Left ventricle myocardium inferior (tissue), 1 donor: Measurements from ENCODE around the gene LUZP2. TPM values are rescaled to one million over a fixed set of nuclear protein-coding genes. Genes with fewer than 3 reads are reported as not detected.
A peak's percentile ranks its signal among the peaks of the same experiment; 100 is the strongest.

Experiments
- DNase-seq: peaks from one replicate; pipeline ENCODE4 v3.0.0-alpha.2; 2020
- H3K27ac ChIP-seq: fragments of 200-600 bp; replicated peaks from 2 replicates; pipeline ENCODE4 v1.8.0; 2021
- H3K27me3 ChIP-seq: fragments of 200-600 bp; 2 replicates; pipeline ENCODE4 v1.8.0; 2021; ENCODE audit warnings: low read depth
- H3K36me3 ChIP-seq: fragments of 200-600 bp; 2 replicates; pipeline ENCODE4 v1.8.0; 2021
- H3K4me1 ChIP-seq: fragments of 200-600 bp; 2 replicates; pipeline ENCODE4 v1.8.0; 2021
- H3K4me3 ChIP-seq: fragments of 200-600 bp; 2 replicates; pipeline ENCODE4 v1.8.0; 2021; ENCODE audit warnings: mild to moderate bottlenecking, moderate library complexity
- H3K9me3 ChIP-seq: fragments of 200-600 bp; replicated peaks from 2 replicates; pipeline ENCODE4 v1.8.0; 2021
- intact Hi-C: fragments of 100-400 bp; cut with micrococcal nuclease; formaldehyde crosslinking; loops from one replicate; pipeline ENCODE4 v1.11.0; 2022
- total RNA-seq: library from RNA; stranded (reverse); fragmentation: NEBNext Ultra II Directional; extraction: Animal tissue kit (Norgen Biotek cat#: 25700); gene quantifications from one replicate; pipeline ENCODE4 v1.2.1, GENCODE V29; 2021
- TF ChIP-seq, protein P1 (sequence below): fragments of 200-600 bp; IDR thresholded peaks from 2 replicates; pipeline ENCODE4 v1.8.0; 2021; ENCODE audit warnings: antibody characterized with exemption, mild to moderate bottlenecking, borderline replicate concordance
- donor health status: DM: no; HTN: yes; CAD: no; lungs with severe emphysema.

LUZP2 gene
- total RNA-seq, 1 donor from 2014 or later: not detected

DNA sequence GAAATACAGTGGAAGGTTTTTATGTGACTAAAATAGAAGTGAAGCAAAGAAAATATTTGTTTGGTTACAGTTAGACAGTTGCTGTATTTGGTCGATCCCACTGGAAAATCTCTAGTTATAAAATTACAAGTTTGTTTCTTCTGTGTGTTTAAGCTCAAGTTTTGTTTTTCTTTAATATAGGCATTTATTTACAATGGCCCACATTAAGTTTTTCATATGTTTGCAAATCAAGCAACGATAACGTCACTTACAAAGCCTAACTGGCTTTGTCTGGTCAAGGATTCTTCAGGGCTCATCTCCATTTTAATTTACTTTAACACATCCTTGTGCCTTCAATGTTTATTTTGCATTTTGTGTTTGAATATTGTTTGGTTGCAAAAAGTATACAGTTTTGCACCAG lies 270.6 kb downstream of the LUZP2 start:
- TF ChIP-seq, protein P1, sequence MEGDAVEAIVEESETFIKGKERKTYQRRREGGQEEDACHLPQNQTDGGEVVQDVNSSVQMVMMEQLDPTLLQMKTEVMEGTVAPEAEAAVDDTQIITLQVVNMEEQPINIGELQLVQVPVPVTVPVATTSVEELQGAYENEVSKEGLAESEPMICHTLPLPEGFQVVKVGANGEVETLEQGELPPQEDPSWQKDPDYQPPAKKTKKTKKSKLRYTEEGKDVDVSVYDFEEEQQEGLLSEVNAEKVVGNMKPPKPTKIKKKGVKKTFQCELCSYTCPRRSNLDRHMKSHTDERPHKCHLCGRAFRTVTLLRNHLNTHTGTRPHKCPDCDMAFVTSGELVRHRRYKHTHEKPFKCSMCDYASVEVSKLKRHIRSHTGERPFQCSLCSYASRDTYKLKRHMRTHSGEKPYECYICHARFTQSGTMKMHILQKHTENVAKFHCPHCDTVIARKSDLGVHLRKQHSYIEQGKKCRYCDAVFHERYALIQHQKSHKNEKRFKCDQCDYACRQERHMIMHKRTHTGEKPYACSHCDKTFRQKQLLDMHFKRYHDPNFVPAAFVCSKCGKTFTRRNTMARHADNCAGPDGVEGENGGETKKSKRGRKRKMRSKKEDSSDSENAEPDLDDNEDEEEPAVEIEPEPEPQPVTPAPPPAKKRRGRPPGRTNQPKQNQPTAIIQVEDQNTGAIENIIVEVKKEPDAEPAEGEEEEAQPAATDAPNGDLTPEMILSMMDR: no peak
- intact Hi-C loops: no loop called here
- Histone ChIP-seq H3K27me3 (no peaks in the 10 kb centered on the region), H3K27ac (no peak overlapping the region), H3K36me3 (no peaks in the 10 kb centered on the region), H3K4me3 (no peak overlapping the region), H3K4me1 (no peaks in the 10 kb centered on the region), H3K9me3 (no peaks in the 10 kb centered on the region)
- no peak for DNase-seq

DNA sequence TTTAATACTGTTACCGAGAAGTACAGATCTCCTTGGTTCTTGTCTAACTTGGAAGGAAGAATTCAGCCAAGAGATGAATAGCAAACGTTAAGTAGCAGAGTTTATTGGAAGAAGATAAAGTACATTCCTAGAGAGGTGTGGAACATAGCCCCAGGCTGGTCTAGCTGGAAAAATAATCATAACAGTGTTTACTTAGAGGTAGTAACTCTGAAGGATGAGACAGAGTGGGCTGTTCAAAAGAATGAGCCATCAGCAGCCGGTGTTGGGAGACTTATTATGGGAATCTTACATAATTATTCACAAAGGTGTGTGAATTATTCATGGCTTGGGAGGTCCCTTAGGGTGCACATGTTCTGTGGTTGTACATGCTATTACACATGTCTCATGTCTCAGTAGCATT lies 276.5 kb downstream of the LUZP2 start:
- no peak overlapping the region for H3K27ac ChIP-seq
- TF ChIP-seq, protein P1: no peak
- intact Hi-C loops: no loop called here

DNA sequence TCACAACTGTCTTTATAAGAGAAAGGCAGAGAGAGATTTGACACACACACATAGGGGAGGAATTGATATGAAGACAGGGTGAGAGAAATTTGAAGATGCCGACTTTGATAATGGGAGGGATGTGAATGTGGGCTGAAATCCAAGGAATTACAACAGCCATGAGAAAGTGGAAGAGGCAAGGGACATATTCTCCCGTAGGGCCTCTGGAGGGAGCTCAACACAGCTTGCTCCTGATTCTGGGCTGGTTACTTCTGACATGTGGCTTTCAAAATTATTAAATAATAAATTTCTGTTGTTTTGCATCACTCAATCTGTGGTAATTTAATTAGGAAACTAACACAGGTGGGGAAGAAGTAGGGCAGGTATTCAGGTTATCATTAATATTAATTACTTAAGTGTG lies 282.9 kb downstream of the LUZP2 start:
- Histone ChIP-seq H3K27ac (no peak overlapping the region), H3K4me1 (no peaks in the 10 kb centered on the region), H3K9me3 (no peaks in the 10 kb centered on the region), H3K27me3 (no peaks in the 10 kb centered on the region), H3K4me3 (no peak overlapping the region), H3K36me3 (no peaks in the 10 kb centered on the region)
- TF ChIP-seq, protein P1: peak; percentile 22
- DNase-seq: no peak
- intact Hi-C loops: no loop called here

More for the DNA sequence above, 276.5 kb downstream of the LUZP2 start:
- no peak for DNase-seq
- Histone ChIP-seq H3K27me3 (no peaks in the 10 kb centered on the region), H3K9me3 (no peaks in the 10 kb centered on the region), H3K4me3 (no peak overlapping the region), H3K4me1 (no peaks in the 10 kb centered on the region), H3K36me3 (no peaks in the 10 kb centered on the region)

DNA sequence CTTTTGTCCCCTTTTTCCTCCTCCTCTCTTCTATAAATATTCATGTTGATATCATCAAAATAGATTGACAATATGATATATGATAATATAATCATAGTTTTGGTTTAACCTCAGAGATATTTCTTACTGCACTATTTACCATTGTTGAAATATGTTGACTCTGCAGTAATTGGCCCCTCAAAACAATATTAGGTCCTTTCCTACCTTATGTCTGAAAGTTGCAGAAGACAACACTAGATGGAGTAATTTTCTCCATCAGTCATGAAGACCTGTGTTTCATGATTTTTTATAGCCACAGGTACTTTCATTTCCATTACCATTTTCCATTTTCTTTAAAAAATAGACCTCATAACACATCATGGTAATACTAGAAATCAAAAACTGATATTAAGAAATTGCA lies 284.4 kb downstream of the LUZP2 start:
- H3K4me1 ChIP-seq: no peaks in the 10 kb centered on the region
- no peaks in the 10 kb centered on the region for H3K27me3 ChIP-seq
- intact Hi-C loops: no loop called here
- no peaks in the 10 kb centered on the region for H3K36me3 ChIP-seq
- TF ChIP-seq, protein P1: no peak
- no peak overlapping the region for H3K4me3 ChIP-seq
- H3K9me3 ChIP-seq: no peaks in the 10 kb centered on the region
- no peak overlapping the region for H3K27ac ChIP-seq
- no peak for DNase-seq

DNA sequence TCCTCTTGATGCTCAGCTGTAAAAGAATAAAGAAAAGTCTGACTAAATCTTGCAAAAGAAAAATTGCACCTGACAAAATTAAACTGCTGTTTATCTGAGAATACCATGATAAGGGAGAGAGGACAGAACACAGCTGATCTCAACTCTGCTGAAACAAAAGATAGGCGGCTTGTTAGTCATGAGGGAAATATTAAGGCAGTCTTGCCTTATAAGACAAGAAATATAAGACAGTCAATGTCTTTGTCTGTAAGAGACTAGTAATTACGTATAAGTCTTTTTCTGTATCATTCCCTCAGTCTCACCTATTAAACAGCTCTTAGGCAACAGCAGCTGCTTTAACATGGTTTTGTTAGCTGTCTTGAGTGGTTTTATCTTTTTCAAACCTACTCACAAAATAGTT lies 296.6 kb downstream of the LUZP2 start:
- H3K4me1 ChIP-seq: no peaks in the 10 kb centered on the region
- TF ChIP-seq, protein P1: no peak
- H3K9me3 ChIP-seq: no peaks in the 10 kb centered on the region
- no peak for DNase-seq
- intact Hi-C loops: no loop called here
- no peak overlapping the region for H3K27ac ChIP-seq
- H3K27me3 ChIP-seq: no peaks in the 10 kb centered on the region
- H3K4me3 ChIP-seq: no peak overlapping the region
- H3K36me3 ChIP-seq: no peaks in the 10 kb centered on the region

DNA sequence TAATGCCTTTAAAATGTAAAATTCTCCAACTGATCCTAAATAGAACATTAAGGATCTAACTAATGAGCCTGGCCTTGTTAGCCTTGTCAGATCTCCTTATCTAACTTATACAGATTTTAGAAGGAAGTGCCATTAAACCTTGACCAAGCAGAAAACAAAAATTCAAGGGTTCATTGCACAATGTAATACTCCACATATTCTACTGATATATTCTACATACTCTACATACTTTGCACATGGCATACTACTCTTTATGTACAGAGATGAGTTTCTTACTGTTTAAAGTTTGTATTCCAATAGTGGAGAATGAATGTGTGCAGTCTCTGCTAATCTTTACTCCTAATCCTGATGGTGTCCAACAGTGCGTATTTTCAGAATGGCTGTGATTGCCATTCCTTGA lies 297.2 kb downstream of the LUZP2 start:
- H3K27ac ChIP-seq: no peak overlapping the region

More for the DNA sequence above, 297.2 kb downstream of the LUZP2 start:
- intact Hi-C loops: no loop called here
- H3K27me3 ChIP-seq: no peaks in the 10 kb centered on the region
- TF ChIP-seq, protein P1: no peak
- no peaks in the 10 kb centered on the region for H3K36me3 ChIP-seq
- no peaks in the 10 kb centered on the region for H3K9me3 ChIP-seq
- no peak for DNase-seq
- H3K4me1 ChIP-seq: no peaks in the 10 kb centered on the region
- no peak overlapping the region for H3K4me3 ChIP-seq
